ENCODE results near the gene CLCN1.
"Not testable (repeated sequence)": the region's sequence is repeated elsewhere in the genome, so short reads cannot be mapped to it uniquely, and the experiment has no call there.

CLCN1 gene

GRCh38 chr7:143315776-143316175, at the start of gene CLCN1:
CLCN1 (plus strand) TSS chr7:143316111; CDS start chr7:143316213, 102 bp downstream.
- DNase-seq (ENCODE audit: low read depth): no peak

- DNase-seq (ENCODE audit: low read depth): no peak
These were observed 46.7 kb upstream of the CLCN1 start for GRCh38 chr7:143269251-143269650.

- no peak for DNase-seq (ENCODE audit: low read depth)
These were observed 44.7 kb upstream of the CLCN1 start for GRCh38 chr7:143271240-143271639.

GRCh38 chr7:143272871-143273270, 43.0 kb upstream of the CLCN1 start:
- no peak for DNase-seq (ENCODE audit: low read depth)

GRCh38 chr7:143279186-143280098, 36.5 kb upstream of the CLCN1 start:
- DNase-seq (ENCODE audit: low read depth): no peak

- no peak for DNase-seq (ENCODE audit: low read depth)
These were observed 35.8 kb upstream of the CLCN1 start for GRCh38 chr7:143280160-143280559.

GRCh38 chr7:143280566-143280965, 35.3 kb upstream of the CLCN1 start:
- DNase-seq (ENCODE audit: low read depth): no peak

- no peak for DNase-seq (ENCODE audit: low read depth)
These were observed 34.4 kb upstream of the CLCN1 start for GRCh38 chr7:143281529-143281928.

- no peak for DNase-seq (ENCODE audit: low read depth)
These were observed 33.8 kb upstream of the CLCN1 start for GRCh38 chr7:143282124-143282523.

DNA sequence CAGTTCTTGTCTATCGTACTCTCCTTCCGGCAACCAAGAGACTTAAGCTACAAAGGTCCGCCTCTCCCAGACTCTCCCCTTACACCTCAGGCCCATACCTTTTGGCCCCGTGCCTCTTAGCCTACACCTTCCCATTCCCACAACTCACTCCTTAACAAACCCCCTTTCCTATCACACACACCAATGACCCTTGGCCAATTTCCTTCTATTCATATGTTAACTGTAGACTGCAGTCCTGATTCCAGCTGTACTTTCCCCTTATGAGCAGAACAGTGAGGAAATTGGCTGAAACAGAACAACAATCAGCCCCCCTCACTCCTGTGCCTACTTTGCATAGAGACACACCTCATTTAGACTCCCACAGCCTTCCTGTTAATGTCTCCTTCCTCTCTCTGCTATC, 32.5 kb upstream of the CLCN1 start:
- no peak for DNase-seq (ENCODE audit: low read depth)

DNA sequence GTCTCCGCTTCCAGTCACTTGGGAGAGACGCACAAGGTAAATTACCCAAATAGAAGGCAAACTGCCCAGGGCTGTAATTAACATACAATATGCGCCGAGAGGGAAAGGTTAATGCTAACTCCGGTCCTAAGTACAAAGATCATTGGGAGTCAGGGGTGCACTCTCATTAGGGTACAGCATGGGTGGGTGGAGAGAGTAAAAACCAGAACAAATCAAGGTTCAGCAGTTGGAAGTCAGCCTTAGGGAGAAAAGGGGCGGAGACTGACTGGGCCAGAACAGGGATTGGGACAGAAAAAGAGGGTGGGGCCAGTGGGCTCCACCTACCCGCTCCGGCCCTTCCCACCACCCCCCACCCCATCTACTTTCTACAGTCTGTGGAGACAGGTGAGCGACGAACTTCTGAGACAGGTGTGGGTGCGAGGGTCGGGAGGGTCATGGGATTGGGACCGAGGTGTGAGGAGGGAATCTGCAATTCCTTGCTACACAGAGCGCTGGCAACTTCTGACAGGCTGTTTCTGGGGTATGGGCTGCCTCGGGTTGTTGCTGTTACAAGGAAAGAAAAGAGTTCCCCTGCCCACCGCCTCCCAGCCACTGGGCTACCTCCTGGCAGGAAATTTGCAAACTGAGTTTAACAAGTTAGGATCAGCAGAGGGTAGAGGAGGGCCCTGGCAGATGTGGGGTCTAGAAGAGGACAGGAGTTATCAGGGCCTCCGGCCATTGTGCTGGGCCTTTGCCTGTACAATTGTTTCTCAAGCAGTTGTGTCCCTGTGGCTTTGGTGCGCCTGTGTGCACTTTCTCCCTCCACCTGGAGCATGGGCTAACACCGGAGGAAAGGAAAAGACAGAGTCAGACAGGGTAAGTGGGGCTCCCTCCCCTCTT, 31.1 kb upstream of the CLCN1 start, which contains the start of gene TMEM139:
Gene TMEM139, plus strand, starts transcription at position 368 of the 879 bp plus-strand sequence. CDS start 1,000 bp downstream, outside the sequence.
- DNase-seq (ENCODE audit: low read depth): no peak

GRCh38 chr7:143285470-143285778, 30.5 kb upstream of the CLCN1 start:
- no peak for DNase-seq (ENCODE audit: low read depth)

DNA sequence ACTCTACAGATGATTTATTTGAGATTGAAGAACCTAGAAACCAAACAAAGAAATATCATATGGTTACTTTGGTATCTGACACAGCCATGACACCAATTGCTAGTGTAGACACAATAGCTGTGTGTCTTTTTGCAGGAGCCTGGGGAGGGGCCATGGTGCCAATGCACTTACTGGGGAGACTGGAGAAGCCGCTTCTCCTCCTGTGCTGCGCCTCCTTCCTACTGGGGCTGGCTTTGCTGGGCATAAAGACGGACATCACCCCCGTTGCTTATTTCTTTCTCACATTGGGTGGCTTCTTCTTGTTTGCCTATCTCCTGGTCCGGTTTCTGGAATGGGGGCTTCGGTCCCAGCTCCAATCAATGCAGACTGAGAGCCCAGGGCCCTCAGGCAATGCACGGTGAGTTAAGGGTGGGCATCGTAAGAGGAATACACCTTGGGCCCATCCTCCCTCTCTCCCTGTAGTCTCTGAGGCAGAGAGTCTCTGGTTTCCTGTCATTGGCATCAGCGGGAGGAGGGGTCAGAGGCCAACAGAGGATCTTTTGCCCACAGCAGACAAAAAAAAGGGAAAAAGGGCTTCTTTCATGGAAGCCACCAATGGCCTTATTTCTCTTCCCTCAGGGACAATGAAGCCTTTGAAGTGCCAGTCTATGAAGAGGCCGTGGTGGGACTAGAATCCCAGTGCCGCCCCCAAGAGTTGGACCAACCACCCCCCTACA, 29.9 kb upstream of the CLCN1 start:
- DNase-seq (ENCODE audit: low read depth): no peak

- no peak for DNase-seq (ENCODE audit: low read depth)
These were observed 29.4 kb upstream of the CLCN1 start for GRCh38 chr7:143286522-143286890.

DNA sequence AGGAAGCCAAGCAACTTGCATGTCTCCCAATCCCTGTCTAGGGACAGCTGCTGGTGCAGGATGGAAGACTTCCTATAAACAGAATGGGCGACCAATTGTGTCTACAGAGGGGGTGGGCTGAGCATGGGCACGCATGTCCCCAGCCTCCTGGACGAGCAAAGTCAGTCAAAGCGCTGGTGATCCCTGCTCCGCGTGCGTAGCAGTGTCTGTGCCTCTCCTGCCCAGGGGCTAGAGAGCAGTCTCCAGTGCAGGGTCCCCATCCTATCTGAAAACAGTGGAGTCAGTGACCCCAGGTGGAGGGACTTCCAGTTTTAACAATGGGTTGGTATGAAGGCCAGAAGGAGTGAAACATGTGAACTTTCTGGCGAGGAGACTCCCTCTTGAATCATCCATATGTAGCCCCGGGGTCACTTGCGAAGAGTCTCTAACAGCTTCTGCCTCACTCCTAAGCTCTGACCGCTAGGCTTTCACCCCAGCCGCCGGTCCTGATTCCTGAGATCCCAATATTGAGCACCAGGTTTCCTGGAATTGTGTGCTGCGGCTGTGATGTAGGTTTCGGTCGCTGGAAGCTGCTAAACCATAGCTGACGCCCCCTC, 28.5 kb upstream of the CLCN1 start:
- DNase-seq (ENCODE audit: low read depth): no peak

GRCh38 chr7:143287935-143288826, 27.7 kb upstream of the CLCN1 start, which contains the start of gene CASP2:
CASP2 (plus strand) TSS chr7:143288351; CDS start chr7:143288456, 105 bp downstream.
- DNase-seq (ENCODE audit: low read depth): peak; percentile 98

- DNase-seq (ENCODE audit: low read depth): no peak
These were observed 27.1 kb upstream of the CLCN1 start for GRCh38 chr7:143288836-143289235.

DNA sequence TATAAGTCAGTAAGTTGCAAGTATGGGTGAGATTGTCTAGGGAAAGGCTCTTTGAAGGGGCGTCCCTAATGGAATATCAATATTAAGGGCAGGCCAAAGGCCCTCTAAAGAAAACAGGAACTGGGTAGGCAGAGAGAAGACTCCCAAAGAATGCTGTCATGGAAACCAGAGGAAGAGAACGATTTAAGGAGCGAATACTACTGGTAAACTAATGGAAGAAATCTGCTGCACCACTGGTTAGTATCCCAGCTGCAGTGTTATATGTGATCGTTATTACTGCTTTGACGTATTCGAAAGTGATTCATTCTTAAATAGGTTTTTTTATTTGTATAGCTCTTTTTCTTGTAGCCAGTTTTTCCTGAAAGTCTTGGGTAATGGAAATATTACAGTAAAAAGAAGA, 26.5 kb upstream of the CLCN1 start:
- DNase-seq (ENCODE audit: low read depth): no peak

- not testable (repeated sequence) for DNase-seq (ENCODE audit: low read depth)
These were observed 26.0 kb upstream of the CLCN1 start for GRCh38 chr7:143289888-143290287.

- no peak for DNase-seq (ENCODE audit: low read depth)
These were observed 25.6 kb upstream of the CLCN1 start for GRCh38 chr7:143290293-143290692.

GRCh38 chr7:143292876-143293275, 23.0 kb upstream of the CLCN1 start:
- no peak for DNase-seq (ENCODE audit: low read depth)

Measured in stimulated activated CD8-positive, alpha-beta memory T cell treated with anti-CD3 and anti-CD28 coated beads, Interleukin-12 subunit alpha, Interleukin-12 subunit beta, amount 100 ng/mL, for 1 hour (primary cell).